Measurements from ENCODE around the gene SELP. TPM values are rescaled to one million over a fixed set of nuclear protein-coding genes. Genes with fewer than 3 reads are reported as not detected.
A peak's percentile ranks its signal among the peaks of the same experiment; 100 is the strongest.

The SELP gene
- total and polyA plus RNA-seq, 2 of the 13 experiments (the other 11 are each of a cell fraction or from before 2014, with no cell fraction given), result 0.11 TPM; not detected in 1

DNA sequence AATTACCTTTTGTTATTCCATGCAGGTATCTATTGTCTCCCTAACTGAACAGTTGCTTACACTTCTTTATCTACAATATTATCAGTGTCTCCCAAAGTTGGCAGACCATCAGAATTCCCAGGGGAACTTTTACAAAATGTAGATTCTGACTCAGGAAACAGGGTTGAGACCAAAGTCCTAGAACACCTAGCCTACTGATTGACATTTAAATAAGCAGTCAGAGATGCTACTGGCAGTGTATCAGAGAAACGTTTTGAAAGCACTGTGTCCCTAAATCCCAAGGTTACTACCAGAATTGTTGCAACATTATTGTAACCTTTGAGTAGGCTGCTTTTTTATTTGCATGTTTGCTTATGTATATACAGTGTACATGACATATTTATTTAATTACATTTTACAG, 41.8 kb downstream of the SELP start (continued):
- TF ChIP-seq ARID5B (CRISPR knock-in tag; IDR thresholded peaks at IDR 0.05) (peak; percentile 84), ARID3A (IDR thresholded peaks at IDR 0.05; ENCODE audit: low read depth, low read length) (peak; percentile 95), ZNF501 (CRISPR knock-in tag; IDR thresholded peaks at IDR 0.05) (no peak), TRIM24 (CRISPR knock-in tag; IDR thresholded peaks at IDR 0.05) (no peak), ZNF512 (CRISPR knock-in tag; IDR thresholded peaks at IDR 0.05) (no peak), ZNF644 (CRISPR knock-in tag; IDR thresholded peaks at IDR 0.05; ENCODE audit: low read depth) (0 out of 2 replicates have a peak, but pooled peaks have one; percentile 21), GATAD2A (CRISPR knock-in tag; IDR thresholded peaks at IDR 0.05) (peak; percentile 79), CREB1 (IDR thresholded peaks at IDR 0.05) (no peak), CREB1 (CRISPR knock-in tag; IDR thresholded peaks at IDR 0.05) (0 out of 2 replicates have a peak, but pooled peaks have one; percentile 27), FOXP4 (CRISPR knock-in tag; IDR thresholded peaks at IDR 0.05) (peak; percentile 73), CHCHD3 (CRISPR knock-in tag; IDR thresholded peaks at IDR 0.05) (no peak), FOXK1 (CRISPR knock-in tag; IDR thresholded peaks at IDR 0.05; ENCODE audit: borderline replicate concordance, low read depth) (peak; percentile 40; the same call in 1 of the 2 replicates), SOX13 (IDR thresholded peaks at IDR 0.05) (peak; percentile 18; the same call in 1 of the 2 replicates), SOX13 (CRISPR knock-in tag; conservative IDR thresholded peaks at IDR 0.05 in 1 of 2, IDR thresholded peaks at IDR 0.05 in 1 of 2) (peak in 1 of 2 experiments; percentile 82; a peak in 2 of 4 replicates), THYN1 (CRISPR knock-in tag; IDR thresholded peaks at IDR 0.05; ENCODE audit: borderline replicate concordance, low read depth) (no peak), FOXA3 (CRISPR knock-in tag; IDR thresholded peaks at IDR 0.05) (peak; percentile 72), EP300 (IDR thresholded peaks at IDR 0.05; ENCODE audit: low read depth in 2 of 2, low read length in 2 of 2) (peak in 1 of 2 experiments; percentile 76; a peak in 1 of 4 replicates), EP300 (CRISPR knock-in tag; IDR thresholded peaks at IDR 0.05; ENCODE audit: borderline replicate concordance) (no peak), PPARG (CRISPR knock-in tag; conservative IDR thresholded peaks at IDR 0.05) (peak; percentile 63)
- TF ChIP-seq, protein P1, sequence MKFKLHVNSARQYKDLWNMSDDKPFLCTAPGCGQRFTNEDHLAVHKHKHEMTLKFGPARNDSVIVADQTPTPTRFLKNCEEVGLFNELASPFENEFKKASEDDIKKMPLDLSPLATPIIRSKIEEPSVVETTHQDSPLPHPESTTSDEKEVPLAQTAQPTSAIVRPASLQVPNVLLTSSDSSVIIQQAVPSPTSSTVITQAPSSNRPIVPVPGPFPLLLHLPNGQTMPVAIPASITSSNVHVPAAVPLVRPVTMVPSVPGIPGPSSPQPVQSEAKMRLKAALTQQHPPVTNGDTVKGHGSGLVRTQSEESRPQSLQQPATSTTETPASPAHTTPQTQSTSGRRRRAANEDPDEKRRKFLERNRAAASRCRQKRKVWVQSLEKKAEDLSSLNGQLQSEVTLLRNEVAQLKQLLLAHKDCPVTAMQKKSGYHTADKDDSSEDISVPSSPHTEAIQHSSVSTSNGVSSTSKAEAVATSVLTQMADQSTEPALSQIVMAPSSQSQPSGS (CRISPR knock-in tag; IDR thresholded peaks at IDR 0.05), result no peak; the same call in 1 of the 2 replicates

Data from HepG2 (cell line).